Limb (tissue), 2 donors: ENCODE data around the gene ZCCHC24.

Source experiments
- DNase-seq, 2 donors: peaks; one replicate each; pipeline ENCODE4 v3.0.0-alpha.2; 2016; ENCODE audit errors: extremely low spot score in 2 of 2

Gene ZCCHC24

DNA sequence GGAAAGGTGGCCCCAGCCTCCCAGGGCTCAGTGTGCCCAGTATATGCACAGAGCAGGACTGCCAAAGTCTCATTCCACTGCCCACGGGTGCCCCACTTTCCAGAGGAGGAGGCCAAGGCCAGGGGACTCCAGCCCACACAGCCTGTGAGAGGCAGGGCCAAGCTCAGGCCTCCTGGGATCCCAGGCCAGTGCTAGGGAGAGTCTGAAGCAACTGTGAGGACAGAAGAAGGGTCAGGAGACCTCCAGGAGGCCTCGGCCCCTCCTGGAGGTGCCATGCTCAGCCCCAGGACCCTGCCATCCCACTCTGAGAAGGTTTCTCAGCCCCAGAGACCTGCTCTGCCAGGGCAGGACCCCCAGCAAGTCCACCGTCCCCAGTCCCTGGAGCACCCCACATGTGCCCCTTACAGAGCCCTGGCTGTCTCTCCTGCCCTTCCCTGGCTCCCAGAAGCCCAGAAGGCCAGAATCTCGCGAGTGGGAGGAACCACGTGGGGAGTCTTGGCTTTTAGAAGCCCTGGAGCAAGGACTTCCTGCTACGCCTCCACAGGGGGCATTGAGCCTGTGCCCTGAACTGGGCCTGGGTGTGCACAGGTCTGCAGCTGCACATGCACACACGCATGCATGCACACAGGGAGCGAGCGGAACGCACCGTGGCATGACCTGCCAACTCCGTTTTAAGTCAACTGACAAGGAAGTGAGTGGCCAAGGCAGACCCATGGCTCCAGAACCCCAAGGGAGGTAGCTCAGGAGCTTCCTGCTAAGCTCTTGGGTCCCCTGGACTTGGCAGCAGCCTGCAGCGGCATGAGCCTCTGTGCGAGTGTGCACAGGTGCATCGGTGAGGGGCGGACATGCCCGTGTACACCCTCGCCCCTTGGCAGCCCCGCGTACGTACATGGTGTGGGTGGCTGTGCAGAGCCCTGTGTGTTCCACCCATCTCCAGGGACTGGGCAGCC, 33.6 kb downstream of the ZCCHC24 start:
- no peak for DNase-seq

DNA sequence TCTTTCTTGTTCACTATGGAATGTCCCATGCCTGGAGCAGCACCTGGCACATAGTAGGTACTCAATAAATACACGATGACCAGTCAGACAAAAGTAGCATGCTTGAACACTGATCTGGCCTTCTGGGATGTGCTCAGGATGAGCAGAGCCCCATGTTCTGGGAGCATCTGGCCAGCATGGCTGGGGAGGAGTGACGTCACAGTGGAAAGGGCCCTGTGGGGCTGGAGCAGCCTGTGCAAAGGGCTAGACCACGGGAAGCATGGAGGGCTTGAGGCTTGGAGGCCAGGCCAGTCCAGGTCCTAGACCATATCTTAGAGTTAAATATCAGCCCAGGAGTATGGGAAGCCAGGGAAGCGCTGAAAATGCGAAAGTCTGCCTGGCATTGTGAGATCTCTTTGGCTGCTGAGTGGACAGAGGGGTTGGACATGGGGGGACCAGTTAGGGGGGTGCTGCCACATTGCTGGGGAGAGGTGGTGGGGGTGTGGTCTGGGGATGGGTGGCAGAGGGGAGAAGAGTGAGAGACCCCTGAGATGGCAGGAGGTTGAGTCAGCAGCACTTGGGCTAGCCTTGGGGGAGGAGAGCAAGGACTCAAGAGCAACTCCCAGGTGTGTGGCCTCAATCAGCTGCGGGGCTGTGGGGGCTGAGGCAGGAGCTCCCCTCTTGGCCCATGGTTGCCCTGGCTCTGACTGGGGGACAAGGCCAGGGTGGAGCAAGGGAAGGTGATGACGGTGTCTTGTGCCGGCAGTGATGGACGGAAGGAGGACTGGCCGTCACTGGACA, 34.9 kb downstream of the ZCCHC24 start:
- no peak for DNase-seq

DNA sequence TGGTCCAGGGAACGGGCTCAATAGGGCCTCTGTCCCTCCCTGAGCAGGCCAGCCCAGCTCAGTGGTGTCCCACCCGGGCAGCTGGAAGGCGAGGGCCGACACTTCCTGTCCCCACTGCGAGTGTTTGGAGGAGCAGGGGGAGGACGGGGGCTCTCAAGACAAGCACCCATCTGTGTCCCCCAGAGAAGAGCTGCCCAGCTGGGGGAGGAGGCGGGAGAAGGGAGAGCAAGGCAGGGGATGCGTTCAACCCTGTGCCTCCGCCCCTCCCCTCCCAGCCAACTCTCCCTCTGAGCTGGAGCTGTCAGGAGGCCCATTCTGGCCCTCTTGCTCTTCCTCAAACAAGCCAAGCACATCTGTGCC, 35.7 kb downstream of the ZCCHC24 start:
- DNase-seq, result no peak

DNA sequence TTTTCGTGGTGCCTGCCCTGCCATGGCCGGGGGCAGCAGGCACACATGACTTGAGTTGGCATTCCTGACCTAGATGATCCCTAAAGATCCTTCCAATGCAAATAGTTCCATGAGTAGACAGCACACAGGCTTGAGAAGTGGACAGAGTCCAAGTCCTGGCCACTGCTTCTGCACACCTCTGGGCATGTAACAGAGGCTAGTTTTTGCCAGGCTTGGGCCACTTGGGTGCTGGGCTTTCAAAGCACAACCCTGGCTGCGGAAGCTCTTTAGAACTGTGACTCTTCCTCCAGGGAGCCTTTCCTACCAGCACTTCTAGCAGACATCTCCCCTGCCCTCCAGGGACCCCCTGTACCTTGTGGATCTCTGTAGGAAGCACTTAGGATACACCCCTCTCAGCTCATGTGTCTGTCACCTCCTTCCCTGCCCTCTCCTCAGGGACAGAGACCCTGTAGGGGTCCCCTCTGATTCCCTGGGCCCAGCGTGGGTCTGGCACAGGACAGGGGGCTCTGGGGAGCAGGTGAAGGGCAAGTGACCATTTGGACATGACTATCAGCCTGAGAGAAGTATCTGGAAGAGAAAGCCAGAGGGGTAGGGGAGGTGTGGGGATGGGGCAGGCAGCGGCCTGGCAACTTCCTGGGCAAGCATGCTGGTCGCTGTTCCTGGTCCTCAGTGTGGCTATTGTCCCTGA, 36.2 kb downstream of the ZCCHC24 start:
- no peak for DNase-seq

DNA sequence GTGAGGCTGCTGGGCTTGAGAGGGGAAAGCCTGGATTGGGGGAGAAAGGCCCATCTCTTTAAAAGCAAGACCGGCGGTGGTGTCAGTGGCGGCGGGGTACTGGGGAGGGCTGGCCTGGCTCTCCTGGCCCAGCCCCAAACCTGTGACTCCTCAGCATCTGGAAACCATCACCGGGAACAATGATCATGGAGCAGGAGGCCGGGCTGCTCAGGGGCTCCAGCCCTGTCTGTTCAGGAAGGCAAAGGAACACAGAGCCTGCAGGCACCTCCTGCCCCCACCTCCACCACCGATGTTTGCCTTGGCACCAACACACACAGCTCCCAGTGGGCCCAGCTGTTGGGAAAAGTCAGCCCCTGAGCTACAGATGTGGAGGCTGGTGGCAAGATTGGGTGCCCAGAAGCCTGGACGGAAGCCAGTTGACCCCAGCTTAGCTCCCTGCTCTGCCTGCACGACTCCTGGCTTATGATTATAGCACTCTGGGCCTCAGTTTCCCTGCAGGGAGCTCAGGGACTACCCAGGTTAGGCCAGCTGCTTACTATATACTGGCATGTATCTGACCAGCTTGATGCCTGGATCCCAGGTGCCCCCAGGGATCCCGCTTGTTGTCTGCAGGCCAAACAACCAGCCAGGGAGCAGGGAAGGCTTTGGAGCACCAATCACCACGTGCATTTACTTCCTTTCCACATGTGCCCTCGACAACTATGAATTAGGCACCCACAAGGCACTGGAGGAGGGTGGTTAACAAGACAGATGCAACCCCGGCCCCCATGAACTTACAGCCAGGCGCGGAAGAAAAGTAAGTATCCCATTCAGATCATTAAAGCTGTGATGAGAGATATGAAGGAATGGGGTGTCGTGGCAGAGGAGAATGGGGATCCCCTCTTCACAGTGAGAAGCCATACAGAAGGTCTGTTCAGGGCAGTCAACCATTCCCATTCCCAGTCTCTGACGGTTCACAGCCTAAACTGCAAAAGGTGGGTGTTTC, 37.3 kb downstream of the ZCCHC24 start:
- peak; percentile 58 to 78 for DNase-seq

DNA sequence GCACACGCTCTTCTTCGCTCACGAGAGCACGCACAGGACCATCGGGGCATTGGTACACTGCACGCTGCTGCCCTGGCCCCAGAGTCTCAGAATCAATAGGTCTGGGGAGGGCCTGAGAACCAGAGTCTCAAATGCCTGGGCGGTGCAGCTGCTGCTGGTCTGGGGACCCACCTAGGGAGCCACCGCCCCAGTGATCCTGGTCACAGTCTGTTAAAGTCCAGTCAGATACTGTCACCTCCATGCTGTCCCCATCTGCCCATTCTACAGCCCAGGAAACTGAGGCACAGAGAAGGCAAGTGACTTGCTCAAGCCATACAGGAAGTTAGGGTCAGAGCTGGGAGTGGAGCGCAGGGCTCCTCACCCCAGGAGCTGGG, 38.0 kb downstream of the ZCCHC24 start:
- DNase-seq, result no peak

DNA sequence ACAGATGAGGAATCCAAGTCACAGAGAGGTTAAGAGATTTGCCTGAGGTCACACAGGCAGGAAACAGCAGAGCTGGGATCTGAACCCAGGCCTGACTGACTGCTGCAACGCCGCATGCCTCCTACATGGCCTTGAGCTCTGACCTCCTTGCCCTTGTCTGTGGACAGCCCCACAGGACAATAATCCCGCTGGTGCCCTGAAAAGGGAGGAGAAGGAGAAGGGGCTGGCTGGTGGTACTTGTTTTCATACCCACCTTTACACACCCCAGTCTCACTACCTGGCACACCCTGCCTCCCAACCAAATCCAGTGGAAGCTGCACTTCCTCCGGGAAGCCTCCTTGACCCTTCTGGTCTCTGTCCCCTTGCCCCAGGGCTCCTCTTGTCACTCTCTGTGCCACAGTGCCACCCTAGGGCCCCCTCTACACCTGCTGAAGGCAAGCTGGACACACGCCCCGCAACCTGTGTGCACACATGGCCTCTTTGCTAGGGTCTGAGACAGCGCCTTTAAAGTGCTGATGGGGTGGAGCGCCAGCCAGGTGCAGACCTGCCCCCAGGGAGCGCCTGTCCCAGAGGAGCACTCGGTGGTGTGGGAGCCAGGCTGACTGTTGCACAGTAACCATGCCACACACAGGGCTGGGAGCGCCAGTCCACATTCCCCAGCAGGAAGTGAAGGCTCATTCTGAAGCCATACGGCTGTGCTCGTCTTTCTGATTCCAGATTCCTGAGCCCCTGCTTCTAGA, 38.6 kb downstream of the ZCCHC24 start:
- DNase-seq, result peak in 1 of 2 donors; percentile 48

DNA sequence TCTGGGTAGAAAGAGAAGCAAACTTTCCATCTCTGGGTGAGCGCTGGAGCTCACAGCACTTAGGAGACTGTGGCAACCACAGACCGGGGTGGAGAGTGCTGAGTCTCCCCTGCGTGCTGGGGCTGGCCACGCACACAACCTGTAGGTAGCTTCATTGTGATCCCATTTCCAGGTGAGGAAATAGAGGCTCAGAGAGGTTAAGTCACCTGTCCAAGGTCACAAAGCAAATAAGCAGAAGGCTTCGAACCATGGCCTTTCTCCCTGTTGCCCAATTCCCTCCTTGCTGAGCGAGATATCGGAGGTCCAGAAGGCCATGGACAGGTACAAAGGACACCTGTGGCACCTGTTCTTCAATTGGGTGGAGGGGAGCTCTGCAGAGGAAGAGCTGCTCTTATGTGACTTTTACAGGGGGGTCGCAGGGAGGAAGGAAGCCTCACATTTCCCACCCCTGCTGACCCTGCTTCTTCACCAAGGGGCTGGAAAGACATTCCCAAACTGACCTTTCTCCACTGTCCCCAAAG, 39.4 kb downstream of the ZCCHC24 start:
- no peak for DNase-seq

DNA sequence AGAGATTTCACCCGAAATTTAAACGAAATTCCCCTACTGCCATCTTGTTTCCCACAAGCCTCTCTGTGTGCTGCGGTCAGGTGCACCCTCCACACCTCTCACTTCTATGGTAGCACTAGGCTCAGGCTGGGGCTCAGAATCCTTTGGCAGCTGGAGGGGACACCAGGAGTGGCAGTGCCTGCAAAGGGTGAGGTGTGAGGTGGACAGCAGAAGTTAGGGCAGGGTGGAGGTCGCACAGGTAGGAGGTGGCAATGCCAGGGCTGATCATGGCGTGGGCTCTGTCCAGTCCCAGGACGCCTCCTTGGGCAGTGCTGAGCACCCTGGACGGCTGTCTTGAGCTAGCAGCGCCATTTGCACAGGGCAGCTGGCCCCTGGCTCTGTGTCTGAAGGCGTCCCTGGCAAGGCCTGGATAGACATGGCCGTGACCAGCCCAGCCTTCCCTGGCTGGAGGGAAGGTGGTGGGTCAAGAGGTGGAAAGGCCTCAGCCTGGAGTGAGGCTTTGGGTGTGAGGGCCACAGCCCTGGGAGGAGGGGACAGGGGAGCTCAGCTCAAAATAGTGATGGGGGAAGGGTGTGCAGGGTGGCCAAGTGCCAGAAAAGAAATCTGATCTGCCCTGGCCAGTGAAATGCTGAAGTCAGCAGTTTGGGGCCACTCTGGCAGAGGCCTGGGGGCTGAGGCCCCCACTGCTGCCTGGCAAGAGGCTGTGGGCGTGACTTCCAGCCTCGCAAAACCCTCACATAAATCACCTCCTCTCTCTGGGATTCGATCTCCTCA, 40.0 kb downstream of the ZCCHC24 start:
- DNase-seq, result peak; percentile 65 to 82

DNA sequence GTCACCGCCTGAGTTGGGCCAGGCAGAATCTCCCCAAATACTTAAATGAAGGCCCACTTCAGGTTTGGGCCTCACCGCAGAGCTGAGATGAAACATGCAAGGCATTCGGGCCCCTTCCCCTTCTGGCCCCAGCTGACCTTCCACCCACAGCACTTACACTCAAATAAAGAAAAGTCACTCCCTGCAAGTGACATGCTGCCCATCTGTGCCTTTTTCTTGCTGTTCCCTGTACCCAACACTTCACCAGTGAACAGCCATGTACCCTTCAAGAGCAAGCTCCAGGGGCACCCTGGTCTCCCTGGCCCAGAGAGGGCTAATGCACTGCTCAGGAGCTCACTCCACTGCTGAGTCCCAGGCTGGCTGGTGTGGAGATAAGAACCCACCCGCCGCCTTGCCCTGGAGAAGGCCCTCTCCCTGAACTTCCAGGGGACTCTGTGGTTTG, 40.7 kb downstream of the ZCCHC24 start:
- peak in 1 of 2 donors; percentile 29 for DNase-seq

DNA sequence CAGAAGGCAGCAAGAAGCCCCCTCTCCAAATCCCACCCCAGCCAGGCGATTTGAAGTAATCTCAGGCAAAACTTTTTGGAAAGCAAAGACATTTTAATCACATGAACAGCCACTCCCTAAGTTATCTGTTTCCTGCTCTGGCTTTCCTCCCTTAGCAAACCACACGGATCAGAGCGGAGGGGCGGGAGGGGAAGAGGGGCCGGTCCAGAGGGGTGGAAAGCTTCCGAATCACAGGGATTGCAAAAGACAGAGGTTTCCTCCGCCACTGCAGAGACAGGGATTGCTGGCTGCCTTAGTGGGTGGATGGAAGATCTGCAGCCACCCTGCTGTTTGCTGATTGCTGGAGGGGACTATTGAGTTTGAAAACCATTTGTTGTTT, 41.2 kb downstream of the ZCCHC24 start:
- DNase-seq, result peak; percentile 78 to 79

DNA sequence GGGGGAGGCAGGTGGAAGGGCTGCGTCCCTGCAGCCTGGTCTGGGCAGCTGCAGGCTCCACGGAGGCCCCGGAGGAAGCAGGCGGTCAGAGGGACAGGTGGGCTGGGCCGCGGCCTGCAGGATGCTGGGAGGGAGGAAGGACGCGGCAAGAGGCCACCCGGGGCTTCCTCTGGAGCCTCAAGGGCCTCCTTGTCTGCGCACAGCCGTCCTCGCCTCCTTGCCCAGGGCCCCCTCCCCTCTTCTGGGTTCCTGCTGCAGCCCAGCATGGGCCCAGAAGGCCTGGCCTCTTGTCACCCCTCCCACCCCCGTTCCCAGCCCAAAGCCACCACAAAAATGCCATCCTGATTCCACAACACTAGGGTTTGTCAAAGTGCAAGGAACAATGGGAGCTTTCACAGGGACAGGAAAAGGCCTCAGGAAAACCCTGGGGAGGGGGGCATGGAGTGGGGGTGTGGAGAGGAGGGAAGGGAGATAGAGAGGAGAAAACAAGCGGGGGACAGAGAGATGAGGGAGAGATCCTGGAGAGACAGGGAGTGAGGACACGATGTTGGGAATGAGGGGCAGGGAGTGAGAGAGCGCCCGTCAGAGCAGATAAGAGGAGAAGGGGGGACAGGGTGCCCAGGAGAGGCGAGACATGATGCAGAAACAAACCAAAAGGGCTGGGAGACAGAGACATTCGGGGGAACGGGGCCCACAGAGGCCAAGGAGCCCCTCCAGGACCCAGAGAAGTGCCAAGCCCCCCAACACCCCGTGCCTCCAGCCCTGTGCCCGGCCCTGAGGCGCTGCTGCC, 41.8 kb downstream of the ZCCHC24 start:
- peak; percentile 41 to 57 for DNase-seq

DNA sequence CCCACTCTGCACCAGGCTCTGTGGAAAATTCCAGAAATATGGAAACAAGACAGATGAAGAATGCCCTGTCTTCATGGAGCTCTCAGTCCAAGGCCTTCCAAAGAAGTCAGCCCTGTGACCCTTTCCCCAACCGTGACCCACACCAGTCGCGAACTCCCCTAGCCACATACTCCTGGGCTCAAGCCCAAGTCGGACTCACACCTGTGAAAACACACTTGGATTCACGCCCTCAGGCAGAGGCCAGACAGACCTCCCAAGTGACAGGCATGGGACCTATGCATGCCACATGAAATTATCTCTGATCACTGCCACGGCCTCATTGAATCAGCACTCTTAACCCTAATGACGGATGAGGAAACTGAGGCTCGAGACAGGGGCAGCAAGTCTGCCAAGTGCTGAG, 42.5 kb downstream of the ZCCHC24 start:
- DNase-seq, result no peak

DNA sequence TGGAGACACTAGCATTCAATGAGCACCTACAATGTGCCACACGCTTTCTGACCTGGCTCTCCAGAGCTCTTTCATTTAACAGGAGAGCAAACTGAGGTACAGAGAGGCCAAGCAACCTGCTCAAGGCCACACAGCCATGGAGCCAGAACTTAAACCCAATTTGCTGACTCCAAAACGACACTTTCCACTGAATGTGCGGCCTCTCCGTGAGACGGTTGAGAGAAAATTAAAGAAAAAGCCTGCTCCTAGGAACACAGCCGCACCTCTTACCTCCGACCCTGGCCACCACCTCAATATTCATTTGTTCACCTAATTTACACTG, 42.8 kb downstream of the ZCCHC24 start:
- DNase-seq, result no peak

DNA sequence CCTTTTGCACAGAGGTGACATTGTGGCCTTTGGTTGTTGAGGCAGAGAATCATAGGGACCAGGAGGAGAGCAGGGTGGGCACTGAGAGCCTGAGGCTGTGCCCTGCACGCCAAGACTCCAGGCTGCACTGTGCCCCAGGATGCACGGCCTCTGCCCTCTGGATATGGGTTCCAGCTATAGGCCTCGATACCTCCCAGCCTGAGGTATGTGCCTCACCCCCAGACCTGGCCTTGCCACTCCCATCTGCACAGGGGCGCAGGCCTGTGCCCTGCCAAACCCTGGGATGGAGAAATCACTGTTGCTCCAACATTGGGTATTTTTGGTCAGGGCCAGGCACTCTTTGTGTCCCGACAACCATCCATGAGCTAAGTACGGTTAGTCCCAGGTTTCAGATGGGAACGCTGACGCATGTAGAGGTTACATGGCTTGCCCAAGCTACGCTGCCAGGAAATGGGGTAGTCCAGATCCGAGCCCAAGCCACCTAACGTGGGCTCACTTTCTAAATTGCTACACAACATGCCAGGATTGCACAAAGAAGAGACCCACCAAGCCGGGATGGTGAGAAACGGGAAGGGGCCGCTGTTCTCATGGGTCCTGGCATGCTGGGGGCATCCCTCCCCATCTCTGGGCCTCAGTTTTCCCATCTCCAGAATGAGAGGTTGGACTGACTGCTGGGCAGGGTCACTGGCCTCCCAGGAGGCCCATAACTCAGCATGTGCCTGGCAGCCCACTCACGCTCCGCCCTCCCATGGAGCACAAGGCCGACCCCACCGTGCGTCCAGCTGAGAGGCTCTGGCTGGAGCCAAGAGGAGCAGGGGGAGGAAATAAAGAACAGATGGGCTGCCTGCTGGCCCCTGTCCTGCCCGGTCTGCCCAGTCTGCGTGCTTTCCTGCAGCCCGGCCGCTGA, 44.2 kb downstream of the ZCCHC24 start:
- peak in 1 of 2 donors; percentile 71 for DNase-seq

DNA sequence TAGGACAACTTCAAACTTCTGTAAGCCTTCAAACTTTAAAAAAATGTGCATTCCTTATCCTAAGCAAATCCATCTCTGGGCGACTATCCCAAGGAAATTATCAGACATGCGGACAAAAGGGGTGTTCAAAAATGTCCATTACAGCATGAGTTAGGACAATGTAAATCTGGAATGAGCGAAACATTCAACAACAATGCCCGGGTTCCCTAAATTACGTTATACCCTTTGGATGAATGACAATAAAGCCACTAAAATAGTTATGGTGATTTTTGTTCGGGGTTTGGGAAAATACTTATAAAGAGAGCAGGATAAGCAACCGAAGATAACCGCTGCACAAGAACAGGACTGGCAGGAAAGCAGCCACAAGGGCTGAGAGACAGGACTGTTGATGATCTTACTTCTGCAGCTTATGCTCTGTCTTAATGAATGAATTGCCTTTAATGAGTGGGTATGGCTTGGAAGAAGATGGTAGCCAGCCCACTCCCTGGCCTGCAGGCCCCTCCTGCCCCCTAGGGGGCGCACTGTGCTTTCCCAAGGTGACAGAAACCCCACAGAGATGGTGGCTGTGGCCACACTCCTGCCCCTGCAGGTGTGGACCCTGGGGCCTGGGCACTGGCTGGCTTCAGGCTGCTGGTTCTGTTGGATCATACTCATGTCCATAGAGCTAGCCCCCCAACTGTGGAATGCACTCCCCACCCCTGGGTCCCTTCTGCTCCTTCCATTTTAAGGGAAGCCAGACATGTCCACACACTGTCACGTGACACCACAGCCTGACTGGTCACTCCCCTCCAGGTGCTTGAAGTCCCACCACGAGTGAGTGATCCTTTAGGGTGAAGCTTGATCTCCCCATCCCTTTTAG, 45.0 kb downstream of the ZCCHC24 start:
- DNase-seq, result peak in 1 of 2 donors; percentile 72
